Esophagus muscularis mucosa (tissue), 4 donors: ENCODE results near the gene RENBP. TPM values are rescaled to one million over a fixed set of nuclear protein-coding genes. Genes with fewer than 3 reads are reported as not detected.

ENCODE experiments used
- DNase-seq: peaks from one replicate; pipeline ENCODE4 v3.0.0-alpha.2; 2017; ENCODE audit errors: extremely low spot score
- H3K27ac ChIP-seq, 4 donors: fragments of 200-600 bp; sonication (generic); replicated peaks in 1 of 4; 1 replicate in 3 of 4; 2 replicates in 1 of 4; pipeline ENCODE4 v1.5.1; 2016 to 2019; ENCODE audit warnings: mild to moderate bottlenecking in 1 of 4
- H3K27me3 ChIP-seq, 4 donors: fragments of 200-600 bp; sonication (generic); one replicate each; pipeline versions ENCODE4 v1.5.1 to v1.6.0; 2016 to 2019
- H3K36me3 ChIP-seq, 4 donors: fragments of 200-600 bp; sonication (generic); one replicate each; pipeline ENCODE4 v1.5.1; 2016 to 2019
- H3K4me1 ChIP-seq, 4 donors: fragments of 200-600 bp; sonication (generic); one replicate each; pipeline ENCODE4 v1.5.1; 2016 to 2019
- H3K4me3 ChIP-seq, 4 donors: fragments of 200-600 bp; sonication (generic); 1 replicate in 2 of 4; 2 replicates in 2 of 4; pipeline ENCODE4 v1.5.1; 2016 to 2019; ENCODE audit warnings: mild to moderate bottlenecking in 4 of 4, moderate library complexity in 1 of 4
- H3K9me3 ChIP-seq, 4 donors: fragments of 200-600 bp; sonication (generic); 1 replicate in 3 of 4; 2 replicates in 1 of 4; pipeline ENCODE4 v1.5.1; 2016 to 2019
- EP300 ChIP-seq: sonication (generic); formaldehyde crosslinking; IDR thresholded peaks from one replicate; pipeline ENCODE4 v1.6.1; 2017; ENCODE audit warnings: antibody characterized with exemption
- POLR2A ChIP-seq: fragments of 450-650 bp; IDR thresholded peaks from one replicate; pipeline ENCODE4 v1.6.1; 2017; ENCODE audit warnings: antibody characterized with exemption, moderate library complexity, mild to moderate bottlenecking, low read depth
- POLR2AphosphoS5 ChIP-seq, 2 donors: sonication (generic); formaldehyde crosslinking; IDR thresholded peaks; one replicate each; pipeline ENCODE4 v1.6.1; 2017; ENCODE audit warnings: antibody characterized with exemption in 2 of 2
- WGBS: methylation state at CpG from one replicate; pipeline ENCODE4 v1.1.5; 2018; 5-methylcytosine and 5-hydroxymethylcytosine counted together
- intact Hi-C: fragments of 100-400 bp; cut with DNase I; formaldehyde crosslinking; loops from one replicate; pipeline ENCODE4 v1.15.1; 2023
- total RNA-seq, 4 donors: library from RNA; depleted of rRNA; stranded (reverse); fragments of >200 nt; gene quantifications; one replicate each; pipeline versions ENCODE4 v1.1.0 to v1.2.1, GENCODE V29; 2016
- TF ChIP-seq, protein P1 (sequence below), 3 experiments: fragments of 200-600 bp in 2 of 3; fragments of 450-650 bp in 1 of 3; sonication (generic) in 2 of 3; IDR thresholded peaks; one replicate each; pipeline ENCODE4 v1.5.1; 2017 to 2019; ENCODE audit warnings: antibody characterized with exemption in 3 of 3, mild to moderate bottlenecking in 2 of 3, moderate library complexity in 1 of 3

The RENBP gene
- total RNA-seq, 4 donors from 2014 or later = 8.0 to 12.6 (median 9.1) TPM

DNA sequence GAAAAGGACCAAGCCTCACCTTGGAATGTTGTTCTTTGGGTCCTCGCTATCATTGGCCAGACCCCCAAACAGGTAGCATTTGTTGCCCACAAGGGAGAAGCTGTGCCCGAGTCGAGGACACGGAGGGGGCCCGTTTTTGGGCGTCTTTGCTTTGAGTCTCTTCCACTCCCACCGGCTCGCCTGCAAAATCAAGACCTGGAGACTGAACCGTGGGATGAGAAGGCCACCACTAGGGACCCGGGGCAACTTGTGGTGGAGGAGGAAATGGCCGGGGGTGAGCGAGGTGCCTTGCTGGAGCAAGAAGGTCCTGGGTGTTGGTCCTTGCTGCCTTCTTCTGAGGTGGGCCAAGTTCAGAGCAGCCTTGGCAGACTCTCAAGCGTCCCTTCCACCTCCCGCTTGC lies 19.7 kb upstream of the RENBP start:
- DNase-seq = no peak
- H3K36me3 ChIP-seq = peaks cover 20 to 55% (median 51%) of the 10 kb centered on the region in 4 donors
- intact Hi-C loops = no loop called here
- 92% methylated on average over 13 of the region's 14 CpGs for WGBS
- no peak for TF ChIP-seq POLR2A
- no peak for TF ChIP-seq EP300
- no peak for TF ChIP-seq POLR2AphosphoS5 (IDR thresholded peaks at IDR 0.05)
- TF ChIP-seq, protein P1, sequence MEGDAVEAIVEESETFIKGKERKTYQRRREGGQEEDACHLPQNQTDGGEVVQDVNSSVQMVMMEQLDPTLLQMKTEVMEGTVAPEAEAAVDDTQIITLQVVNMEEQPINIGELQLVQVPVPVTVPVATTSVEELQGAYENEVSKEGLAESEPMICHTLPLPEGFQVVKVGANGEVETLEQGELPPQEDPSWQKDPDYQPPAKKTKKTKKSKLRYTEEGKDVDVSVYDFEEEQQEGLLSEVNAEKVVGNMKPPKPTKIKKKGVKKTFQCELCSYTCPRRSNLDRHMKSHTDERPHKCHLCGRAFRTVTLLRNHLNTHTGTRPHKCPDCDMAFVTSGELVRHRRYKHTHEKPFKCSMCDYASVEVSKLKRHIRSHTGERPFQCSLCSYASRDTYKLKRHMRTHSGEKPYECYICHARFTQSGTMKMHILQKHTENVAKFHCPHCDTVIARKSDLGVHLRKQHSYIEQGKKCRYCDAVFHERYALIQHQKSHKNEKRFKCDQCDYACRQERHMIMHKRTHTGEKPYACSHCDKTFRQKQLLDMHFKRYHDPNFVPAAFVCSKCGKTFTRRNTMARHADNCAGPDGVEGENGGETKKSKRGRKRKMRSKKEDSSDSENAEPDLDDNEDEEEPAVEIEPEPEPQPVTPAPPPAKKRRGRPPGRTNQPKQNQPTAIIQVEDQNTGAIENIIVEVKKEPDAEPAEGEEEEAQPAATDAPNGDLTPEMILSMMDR (IDR thresholded peaks at IDR 0.05) = no peak
- no peak overlapping the region for H3K27ac ChIP-seq
- H3K4me3 ChIP-seq = no peak overlapping the region
- H3K9me3 ChIP-seq = no peaks in the 10 kb centered on the region
- no peaks in the 10 kb centered on the region for H3K27me3 ChIP-seq
- H3K4me1 ChIP-seq = peaks cover 36 to 52% (median 46%) of the 10 kb centered on the region in 4 donors

DNA sequence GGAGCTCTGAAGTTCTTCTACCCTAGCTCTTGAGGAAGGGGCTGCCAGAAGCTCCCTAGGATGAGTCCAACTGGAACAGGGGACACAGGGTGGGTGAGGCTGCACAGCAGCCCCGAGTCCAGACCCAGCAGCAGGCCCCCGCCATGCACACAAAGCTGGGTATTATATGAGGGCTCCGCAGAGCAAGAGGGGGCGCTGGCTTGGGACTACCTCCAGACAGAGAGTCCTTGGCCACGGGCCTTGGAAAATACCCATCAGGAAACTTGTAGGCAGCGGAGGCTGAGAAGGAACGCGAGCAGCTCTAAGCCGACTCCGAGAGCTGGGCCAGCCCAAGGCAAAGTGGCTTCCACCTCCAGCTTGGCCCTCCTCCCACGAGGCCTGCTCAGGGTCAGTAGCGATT lies 19.1 kb upstream of the RENBP start:
- intact Hi-C loops = no loop called here
- no peak overlapping the region for H3K27ac ChIP-seq
- WGBS = 83% methylated on average over 2 of the region's 12 CpGs

DNA sequence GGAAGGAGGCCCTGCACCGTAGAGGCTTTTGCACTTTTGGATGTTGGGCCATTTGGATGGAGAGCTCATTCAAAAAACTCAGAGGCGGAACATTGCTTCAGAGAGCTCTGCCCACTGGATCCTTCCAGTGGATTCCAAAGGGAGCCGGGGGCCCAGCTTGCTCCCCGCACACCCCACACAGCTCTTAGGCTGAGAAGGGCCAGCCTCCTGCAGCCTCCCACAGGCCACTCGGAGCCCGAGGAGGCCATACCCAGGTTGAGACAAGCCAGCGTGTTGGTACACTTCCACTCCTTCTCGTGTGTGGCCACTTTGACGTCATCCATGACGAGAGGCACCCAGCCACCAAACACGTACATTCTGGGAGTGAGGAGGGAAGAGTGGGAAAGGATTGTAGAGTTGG lies 16.8 kb upstream of the RENBP start:
- WGBS = 78% methylated on average over 7 of the region's 11 CpGs
- intact Hi-C loops = no loop called here
- Histone ChIP-seq H3K9me3 (no peaks in the 10 kb centered on the region), H3K36me3 (peaks cover 20 to 83% (median 79%) of the 10 kb centered on the region in 4 donors), H3K4me1 (peaks cover 7 to 28% (median 24%) of the 10 kb centered on the region in 4 donors), H3K27ac (peak overlapping the region in 2 of 4 donors; percentile 21 to 35), H3K27me3 (no peaks in the 10 kb centered on the region), H3K4me3 (no peak overlapping the region)
- DNase-seq = no peak
- TF ChIP-seq EP300 = no peak
- no peak for TF ChIP-seq POLR2A
- TF ChIP-seq POLR2AphosphoS5 (IDR thresholded peaks at IDR 0.05) = no peak
- TF ChIP-seq, protein P1 (IDR thresholded peaks at IDR 0.05) = no peak

More for the DNA sequence above, 19.1 kb upstream of the RENBP start:
- no peak overlapping the region for H3K4me3 ChIP-seq
- H3K4me1 ChIP-seq = peaks cover 30 to 46% (median 40%) of the 10 kb centered on the region in 4 donors
- H3K9me3 ChIP-seq = no peaks in the 10 kb centered on the region
- no peaks in the 10 kb centered on the region for H3K27me3 ChIP-seq
- no peak for DNase-seq
- no peak for TF ChIP-seq POLR2AphosphoS5 (IDR thresholded peaks at IDR 0.05)
- TF ChIP-seq EP300 = no peak
- TF ChIP-seq, protein P1 (IDR thresholded peaks at IDR 0.05) = no peak
- no peak for TF ChIP-seq POLR2A
- peaks cover 20 to 60% (median 56%) of the 10 kb centered on the region in 4 donors for H3K36me3 ChIP-seq

DNA sequence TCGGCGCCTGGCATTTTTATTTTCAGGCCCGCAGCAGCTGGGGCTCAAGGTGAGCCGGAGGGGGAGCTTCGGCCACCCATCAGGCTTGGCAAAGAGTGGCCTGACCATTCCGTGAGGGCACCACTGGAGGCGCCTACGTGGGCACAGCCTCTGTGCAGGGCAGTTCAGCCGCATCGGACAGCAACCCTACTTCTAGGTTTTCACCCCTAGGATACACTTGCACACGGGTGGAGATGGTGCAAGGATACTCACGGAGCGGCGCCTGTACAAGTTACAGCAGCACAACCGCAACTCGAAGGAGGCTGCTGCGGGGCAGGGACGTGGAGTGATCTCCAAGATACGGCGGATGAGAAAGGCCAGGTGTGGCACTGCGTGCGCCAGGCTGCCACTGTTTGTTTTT lies 16.3 kb upstream of the RENBP start:
- no peak for DNase-seq
- no peak overlapping the region for H3K27ac ChIP-seq
- TF ChIP-seq, protein P1 (IDR thresholded peaks at IDR 0.05) = no peak
- TF ChIP-seq POLR2A (no peak), POLR2AphosphoS5 (IDR thresholded peaks at IDR 0.05) (no peak), EP300 (no peak)
- H3K4me3 ChIP-seq = no peak overlapping the region
- H3K9me3 ChIP-seq = no peaks in the 10 kb centered on the region
- H3K36me3 ChIP-seq = peaks cover 20 to 88% (median 84%) of the 10 kb centered on the region in 4 donors
- H3K4me1 ChIP-seq = peaks cover 3 to 23% (median 19%) of the 10 kb centered on the region in 4 donors
- intact Hi-C loops = no loop called here
- no peaks in the 10 kb centered on the region for H3K27me3 ChIP-seq
- 94% methylated on average over 22 of the region's 22 CpGs for WGBS

DNA sequence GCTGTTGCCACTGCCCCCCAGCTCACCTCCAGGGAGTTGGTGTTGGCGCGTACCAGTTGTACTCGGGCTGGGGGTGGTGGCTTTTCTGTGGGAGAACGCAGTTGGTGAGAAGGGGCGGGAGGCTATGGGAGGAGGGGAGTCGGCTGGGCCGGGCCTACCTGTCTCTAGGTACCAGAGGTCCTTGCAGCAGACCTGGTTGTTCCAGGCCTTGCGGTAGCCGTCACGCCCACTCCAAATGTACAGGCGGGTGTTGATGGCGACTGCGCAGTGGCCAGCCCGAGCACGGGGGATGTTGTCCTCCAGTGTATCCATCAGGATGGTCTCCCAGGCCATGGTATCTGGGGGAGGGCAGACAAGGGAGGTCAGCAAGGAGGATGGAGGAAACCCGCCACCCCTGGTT lies 15.6 kb upstream of the RENBP start:
- TF ChIP-seq EP300 (no peak), POLR2AphosphoS5 (IDR thresholded peaks at IDR 0.05) (no peak), POLR2A (no peak)
- TF ChIP-seq, protein P1 (IDR thresholded peaks at IDR 0.05) = no peak
- no peak overlapping the region for H3K4me3 ChIP-seq
- H3K36me3 ChIP-seq = peaks cover 20 to 95% (median 89%) of the 10 kb centered on the region in 4 donors
- H3K4me1 ChIP-seq = peaks cover 0 to 20% (median 13%) of the 10 kb centered on the region in 4 donors
- no peaks in the 10 kb centered on the region for H3K27me3 ChIP-seq
- H3K9me3 ChIP-seq = no peaks in the 10 kb centered on the region
- no peak overlapping the region for H3K27ac ChIP-seq
- no peak for DNase-seq
- intact Hi-C loops = no loop called here
- WGBS = 94% methylated on average over 12 of the region's 16 CpGs
